K562 (cell line): Measurements from ENCODE around the gene CCN2. TPM values are rescaled to one million over a fixed set of nuclear protein-coding genes. Genes with fewer than 3 reads are reported as not detected.

ENCODE experiments used
- ATAC-seq: fragments of 200-7000 bp; cut with Tn5 transposase; 3 replicates; pipeline ENCODE4 v1.9.1; 2020; ENCODE audit warnings: moderate library complexity
- BruUV-seq: library from RNA; stranded (reverse); fragments of 400-500 nt; replicated peaks from 2 replicates; lab custom pipeline; 2021; lab: Mats Ljungman, UMichigan
- CTCF ChIA-PET: fragments of 300-600 bp; formaldehyde crosslinking; extraction: SDS; loops from one replicate; lab custom pipeline; 2021; ENCODE audit warnings: low intra/inter-chr PET ratio; lab: Yijun Ruan, JAX
- POLR2A ChIA-PET: fragments of 300-600, 350-650 bp; sonication (Branson Sonifier 250); formaldehyde crosslinking; extraction: SDS; loops from one replicate; lab custom pipeline; 2021; ENCODE audit warnings: antibody characterized with exemption, inconsistent platforms; lab: Yijun Ruan, JAX
- DNase-seq, 4 experiments: peaks; one replicate each; pipeline versions ENCODE4 v3.0.0 to v3.0.0-alpha.2; 2011 to 2018; ENCODE audit warnings: low spot score in 3 of 4, mixed read lengths in 3 of 4; ENCODE audit errors: extremely low read depth in 1 of 4
- FAIRE-seq: peaks from 2 replicates; lab custom pipeline; 2011; peaks lifted over from hg19 to GRCh38; lab: Jason Lieb, UNC
- H2AFZ ChIP-seq: 2 replicates; pipeline ENCODE4 v1.6.0; 2011; ENCODE audit warnings: low read depth, low read length, control low read depth, inconsistent platforms
- H3K27ac ChIP-seq: fragments of 200-600 bp; 3 replicates; pipeline ENCODE4 v1.8.0; 2011; ENCODE audit warnings: low read depth, mild to moderate bottlenecking, control low read depth, inconsistent platforms, low read length, moderate library complexity, mixed read lengths; ENCODE audit errors: extremely low read depth
- H3K27me3 ChIP-seq, 2 experiments: fragments of 300-600 bp in 1 of 2; 2 replicates in 1 of 2; 3 replicates in 1 of 2; pipeline versions ENCODE4 v1.6.0 to v1.8.0; 2011; ENCODE audit warnings: inconsistent platforms in 2 of 2, low read length in 2 of 2, mild to moderate bottlenecking in 1 of 2, mixed read lengths in 1 of 2, moderate library complexity in 1 of 2; ENCODE audit not compliant: control insufficient read depth in 2 of 2, insufficient read depth in 2 of 2
- H3K36me3 ChIP-seq: fragments of 300-600 bp; 3 replicates; pipeline ENCODE4 v1.8.0; 2011; ENCODE audit warnings: mild to moderate bottlenecking, low read length, inconsistent platforms; ENCODE audit not compliant: control insufficient read depth, insufficient read depth
- H3K4me1 ChIP-seq, 2 experiments: fragments of 200-600 bp in 1 of 2; replicated peaks in 1 of 2; 2 replicates in 1 of 2; 3 replicates in 1 of 2; pipeline versions ENCODE4 v1.5.1 to v1.8.0; 2011; ENCODE audit warnings: inconsistent platforms in 2 of 2, low read length in 2 of 2, mild to moderate bottlenecking in 1 of 2, mixed read lengths in 1 of 2, moderate library complexity in 1 of 2; ENCODE audit not compliant: control insufficient read depth in 2 of 2, insufficient read depth in 2 of 2
- H3K4me2 ChIP-seq: 2 replicates; pipeline ENCODE4 v1.6.1; 2011; ENCODE audit warnings: low read length, control low read depth, inconsistent platforms, mixed read lengths; ENCODE audit not compliant: insufficient read depth
- H3K4me3 ChIP-seq: fragments of 200-600 bp; sonication (generic), shearing (Covaris generic); 2 replicates; pipeline ENCODE4 v1.5.1; 2016; ENCODE audit warnings: control low read depth, inconsistent platforms
- H3K79me2 ChIP-seq: fragments of 200-600 bp; 3 replicates; pipeline ENCODE4 v1.8.0; 2011; ENCODE audit warnings: low read length, inconsistent platforms; ENCODE audit not compliant: control insufficient read depth, insufficient read depth
- H3K9ac ChIP-seq, 2 experiments: 2 replicates each; pipeline versions ENCODE4 v1.6.0 to v1.6.1; 2011; ENCODE audit warnings: low read depth in 2 of 2, low read length in 2 of 2, control low read depth in 1 of 2, inconsistent platforms in 1 of 2, mild to moderate bottlenecking in 1 of 2, mixed read lengths in 1 of 2; ENCODE audit not compliant: insufficient read depth in 1 of 2
- H3K9me1 ChIP-seq: one replicate; pipeline ENCODE4 v1.6.0; 2011; ENCODE audit warnings: inconsistent platforms, mild to moderate bottlenecking, low read length, moderate library complexity; ENCODE audit not compliant: control insufficient read depth, insufficient read depth
- H3K9me3 ChIP-seq: replicated peaks from 2 replicates; pipeline ENCODE4 v1.5.1; 2011; ENCODE audit warnings: low read depth, low read length, inconsistent platforms; ENCODE audit not compliant: control insufficient read depth, insufficient read depth
- H4K20me1 ChIP-seq: replicated peaks from 2 replicates; pipeline ENCODE4 v1.6.1; 2011; ENCODE audit warnings: low read length, inconsistent platforms, mixed read lengths; ENCODE audit not compliant: control insufficient read depth, insufficient read depth
- BMI1 ChIP-seq: fragments of 150-350 bp; IDR thresholded peaks from 2 replicates; pipeline ENCODE4 v1.6.1; 2014; ENCODE audit warnings: low read length
- CEBPB ChIP-seq: fragments of 450-650 bp; IDR thresholded peaks from 2 replicates; pipeline ENCODE4 v1.6.1; 2016; ENCODE audit warnings: missing genetic modification characterization, missing compliant biosample characterization
- EWSR1 ChIP-seq: fragments of 450-650 bp; IDR thresholded peaks from 2 replicates; pipeline ENCODE4 v1.6.1; 2018; ENCODE audit warnings: borderline replicate concordance, mild to moderate bottlenecking, low read depth, moderate library complexity; ENCODE audit not compliant: partially characterized antibody
- FOXJ2 ChIP-seq: fragments of 200-800 bp; sonication (Bioruptor generic); IDR thresholded peaks from 2 replicates; pipeline ENCODE4 v1.6.1; 2016; ENCODE audit warnings: missing genetic modification characterization, missing compliant biosample characterization
- HBP1 ChIP-seq: fragments of 450-650 bp; formaldehyde crosslinking; IDR thresholded peaks from 2 replicates; pipeline ENCODE4 v1.4.0; 2022; ENCODE audit warnings: missing genetic modification characterization
- HNRNPH1 ChIP-seq: fragments of 200-400 bp; formaldehyde crosslinking; optimal IDR thresholded peaks from 2 replicates; pipeline ENCODE3; 2017; ENCODE audit warnings: low read depth, mild to moderate bottlenecking, low read length, moderate library complexity
- NFIC ChIP-seq: fragments of 450-650 bp; IDR thresholded peaks from 2 replicates; pipeline ENCODE4 v1.6.1; 2017; ENCODE audit warnings: mild to moderate bottlenecking, inconsistent platforms
- NFRKB ChIP-seq: fragments of 450-650 bp; IDR thresholded peaks from 2 replicates; pipeline ENCODE4 v1.6.1; 2016; ENCODE audit warnings: low read depth
- NR2C1 ChIP-seq, 2 experiments: fragments of 450-650 bp; IDR thresholded peaks; 2 replicates each; pipeline ENCODE4 v1.6.1; 2017; ENCODE audit warnings: mild to moderate bottlenecking in 2 of 2, antibody characterized with exemption in 1 of 2, inconsistent platforms in 1 of 2, missing compliant biosample characterization in 1 of 2, missing genetic modification characterization in 1 of 2
- POU5F1 ChIP-seq: fragments of 150-350 bp; IDR thresholded peaks from 2 replicates; pipeline ENCODE4 v1.6.1; 2014; ENCODE audit warnings: borderline replicate concordance, low read length, low read depth, mild to moderate bottlenecking; ENCODE audit not compliant: partially characterized antibody
- PTTG1 ChIP-seq: fragments of 450-650 bp; IDR thresholded peaks from 2 replicates; pipeline ENCODE4 v1.6.1; 2016; ENCODE audit warnings: low read depth, mild to moderate bottlenecking, missing genetic modification characterization, missing compliant biosample characterization
- SIX5 ChIP-seq, 2 experiments: IDR thresholded peaks; 2 replicates each; pipeline ENCODE4 v1.6.1; 2011; ENCODE audit warnings: low read length in 2 of 2, borderline replicate concordance in 1 of 2, low read depth in 1 of 2, mild to moderate bottlenecking in 1 of 2, moderate library complexity in 1 of 2; ENCODE audit not compliant: insufficient read depth in 1 of 2
- TAF9B ChIP-seq: fragments of 450-650 bp; IDR thresholded peaks from 2 replicates; pipeline ENCODE4 v1.6.1; 2018; ENCODE audit warnings: mild to moderate bottlenecking; ENCODE audit not compliant: partially characterized antibody
- TEAD1 ChIP-seq, 2 experiments: fragments of 450-650 bp in 1 of 2; sonication (generic) in 1 of 2; formaldehyde crosslinking; IDR thresholded peaks; 2 replicates each; pipeline versions ENCODE4 v1.4.0 to v1.8.0; 2020 to 2022; ENCODE audit warnings: mild to moderate bottlenecking in 2 of 2, missing genetic modification reagents in 1 of 2
- ZNF740 ChIP-seq, 3 experiments: fragments of 200-800 bp in 1 of 3; sonication (Bioruptor generic) in 1 of 3; sonication (generic) in 1 of 3; formaldehyde crosslinking in 1 of 3; IDR thresholded peaks; 2 replicates each; pipeline versions ENCODE4 v1.6.1 to v1.8.0; 2016 to 2022; ENCODE audit warnings: mild to moderate bottlenecking in 2 of 3, missing compliant biosample characterization in 2 of 3, missing genetic modification characterization in 2 of 3, missing genetic modification reagents in 1 of 3
- ZNF76 ChIP-seq: fragments of 250-450 bp; sonication (Bioruptor Pico); IDR thresholded peaks from 2 replicates; pipeline ENCODE4 v1.4.0; 2020; ENCODE audit warnings: mild to moderate bottlenecking, moderate library complexity, borderline replicate concordance
- WGBS: fragments of 100-300 bp; shearing (Covaris generic); methylation state at CpG from one replicate; pipeline ENCODE4 v1.1.6; 2016; ENCODE audit warnings: low coverage, mixed read lengths; ENCODE audit not compliant: insufficient coverage; ENCODE audit errors: missing lambda C conversion rate; 5-methylcytosine and 5-hydroxymethylcytosine counted together
- in situ Hi-C: fragments of 300-500 bp; cut with MboI; formaldehyde crosslinking; loops from 4 replicates; pipeline ENCODE4 v1.15.0; 2018; ENCODE audit warnings: inconsistent platforms, mixed read lengths
- intact Hi-C: fragments of 100-400 bp; cut with micrococcal nuclease; formaldehyde crosslinking; loops from 2 replicates; pipeline ENCODE4 v1.14.2; 2022
- polyA plus RNA-seq, 8 experiments: library from polyadenylated mRNA; depleted of rRNA in 4 of 8; stranded (reverse) in 5 of 8; unstranded in 3 of 8; fragments of >200 nt; fragmentation: Nextera tagmentation in 2 of 8; fragmentation: Illumina TruSeq in 1 of 8; extraction: Ambion mirVana in 2 of 8; extraction: Trizol in 1 of 8; gene quantifications; 2 replicates each; pipeline versions ENCODE4 v1.2.1 to v1.2.3, GENCODE V29; 2011 to 2014; ENCODE audit warnings: inconsistent platforms in 1 of 8, missing spikeins in 1 of 8
- total RNA-seq, 7 experiments: library from RNA; depleted of rRNA in 6 of 7; stranded (reverse); fragments of >200 nt in 6 of 7; fragmentation: Illumina TruSeq in 2 of 7; extraction: Trizol in 2 of 7; gene quantifications; 2 replicates each; pipeline versions ENCODE4 v1.2.1 to v1.2.3, GENCODE V29; 2011 to 2021; ENCODE audit warnings: low replicate concordance in 1 of 7

CCN2 gene
- total and polyA plus RNA-seq, 9 of the 15 experiments (the other 6 are each of a cell fraction or from before 2014, with no cell fraction given), result 0.40 TPM; not detected in 8

- TF ChIP-seq EWSR1, result no peak
- TF ChIP-seq NR2C1 (IDR thresholded peaks at IDR 0.05), result no peak
- TF ChIP-seq NR2C1 (tag; IDR thresholded peaks at IDR 0.05), result no peak
- TF ChIP-seq FOXJ2 (tag), result no peak
- TF ChIP-seq SIX5 (IDR thresholded peaks at IDR 0.05; ENCODE audit: borderline replicate concordance in 1 of 2, insufficient read depth in 1 of 2, low read depth in 1 of 2, low read length in 2 of 2), result no peak
- no peak for TF ChIP-seq ZNF76 (CRISPR knock-in tag)
These were observed 3.9 kb downstream of the CCN2 start (continued) for GRCh38 chr6:131946992-131947955.

- Histone ChIP-seq H3K9me3 (no peaks in the 10 kb centered on the region), H2AFZ (no peak overlapping the region), H3K9ac (no peak overlapping the region), H3K4me3 (no peak overlapping the region), H4K20me1 (no peaks in the 10 kb centered on the region), H3K4me1 (peaks cover 0 to 5% of the 10 kb centered on the region in 2 experiments; a peak in 1 of 5 replicates), H3K36me3 (no peaks in the 10 kb centered on the region), H3K9me1 (no peaks in the 10 kb centered on the region), H3K27me3 (peaks cover 5 to 14% of the 10 kb centered on the region in 2 experiments; a peak in 4 of 5 replicates), H3K79me2 (no peaks in the 10 kb centered on the region), H3K27ac (no peak overlapping the region), H3K4me2 (no peak overlapping the region)
- ChIA-PET CTCF (no interaction called here), POLR2A (no interaction called here)
- BruUV-seq, result no TSS peak
- WGBS, result 1% methylated on average over 5 of the region's 5 CpGs
- in situ Hi-C loops (no loop called here), intact Hi-C loops (no loop called here)
- no peak for FAIRE-seq
- DNase-seq, result no peak
- no peak for ATAC-seq
- no peak for TF ChIP-seq POU5F1
- no peak for TF ChIP-seq NFIC
- TF ChIP-seq TAF9B, result no peak
- TF ChIP-seq HBP1 (CRISPR knock-in tag), result no peak
- no peak for TF ChIP-seq NFRKB
- no peak for TF ChIP-seq PTTG1 (tag)
- no peak for TF ChIP-seq TEAD1 (CRISPR knock-in tag; IDR thresholded peaks at IDR 0.05)
- TF ChIP-seq BMI1, result no peak
- TF ChIP-seq ZNF740 (CRISPR knock-in tag; IDR thresholded peaks at IDR 0.05), result no peak
- no peak for TF ChIP-seq ZNF740 (tag; IDR thresholded peaks at IDR 0.05)
- no peak for TF ChIP-seq HNRNPH1
- TF ChIP-seq CEBPB (tag), result no peak
These were observed 4.7 kb downstream of the CCN2 start for GRCh38 chr6:131946404-131946991.
